Activated CD8-positive, alpha-beta memory T cell treated with anti-CD3 and anti-CD28 coated beads, Interleukin-2, amount 50 U/mL, for 4 hours (primary cell): ENCODE data around the gene RGL3.
"Not testable (repeated sequence)": the region's sequence is repeated elsewhere in the genome, so short reads cannot be mapped to it uniquely, and the experiment has no call there.

Source experiments
- DNase-seq: peaks from one replicate; pipeline ENCODE4 v3.0.0-alpha.2; 2020

The RGL3 gene

GRCh38 chr19:11448410-11448809, 29.3 kb upstream of the RGL3 start:
- DNase-seq: no peak

GRCh38 chr19:11447347-11448262, 28.5 kb upstream of the RGL3 start:
- DNase-seq: no peak

GRCh38 chr19:11446652-11447301, 27.7 kb upstream of the RGL3 start:
- DNase-seq: peak; percentile 52

- DNase-seq: no peak
Observed at GRCh38 chr19:11446271-11446651, 27.1 kb upstream of the RGL3 start.

- no peak for DNase-seq
Observed at GRCh38 chr19:11445141-11445540, 26.0 kb upstream of the RGL3 start.

- no peak for DNase-seq
Observed at GRCh38 chr19:11444059-11444458, 24.9 kb upstream of the RGL3 start.

- no peak for DNase-seq
Observed at GRCh38 chr19:11437955-11438354, 18.8 kb upstream of the RGL3 start.

GRCh38 chr19:11435833-11436313, 16.8 kb upstream of the RGL3 start:
- DNase-seq: no peak

GRCh38 chr19:11435057-11435832, 16.1 kb upstream of the RGL3 start, which contains the start of the genes ODAD3 and PRKCSH:
Gene ODAD3, minus strand, starts transcription at chr19:11435121. Its CDS starts 105 bp downstream, at chr19:11435016.
Gene PRKCSH, plus strand, starts transcription at chr19:11435635. Its CDS starts 483 bp downstream, at chr19:11436118.
- peak; percentile 95 for DNase-seq

- no peak for DNase-seq
Observed at GRCh38 chr19:11434703-11435056, 15.6 kb upstream of the RGL3 start.

GRCh38 chr19:11433526-11433925, 14.4 kb upstream of the RGL3 start:
- DNase-seq: not testable (repeated sequence)

- no peak for DNase-seq
Observed at GRCh38 chr19:11426656-11427055, 7.5 kb upstream of the RGL3 start.

- no peak for DNase-seq
Observed at GRCh38 chr19:11425719-11426457, 6.8 kb upstream of the RGL3 start.

GRCh38 chr19:11423791-11424181, 4.7 kb upstream of the RGL3 start:
- no peak for DNase-seq

- no peak for DNase-seq
Observed at GRCh38 chr19:11423164-11423790, 4.2 kb upstream of the RGL3 start.

- DNase-seq: peak; percentile 50
Observed at GRCh38 chr19:11422163-11423065, 3.3 kb upstream of the RGL3 start.

- no peak for DNase-seq
Observed at GRCh38 chr19:11421371-11422098, 2.4 kb upstream of the RGL3 start.

- DNase-seq: no peak
Observed at GRCh38 chr19:11420429-11421370, 1.6 kb upstream of the RGL3 start.

- DNase-seq: no peak
Observed at GRCh38 chr19:11418094-11418548, 993 bp downstream of the RGL3 start.
